H9 (cell line): ENCODE measurements around the gene FAM78B. TPM values are rescaled to one million over a fixed set of nuclear protein-coding genes. Genes with fewer than 3 reads are reported as not detected.

Experiments
- DNase-seq: peaks from one replicate; pipeline ENCODE4 v3.0.0-alpha.2; 2017
- H2AFZ ChIP-seq: one replicate; pipeline ENCODE4 v1.6.1; 2013; ENCODE audit warnings: mild to moderate bottlenecking, low read length, control low read depth, moderate library complexity
- H2AK5ac ChIP-seq: 2 replicates; pipeline ENCODE4 v1.6.1; 2013; ENCODE audit warnings: low read length, control low read depth, mixed read lengths; ENCODE audit not compliant: insufficient read length
- H2BK120ac ChIP-seq: one replicate; pipeline ENCODE4 v1.6.1; 2013; ENCODE audit warnings: low read depth, mild to moderate bottlenecking, low read length, control low read depth, inconsistent platforms; ENCODE audit not compliant: poor library complexity, severe bottlenecking
- H2BK12ac ChIP-seq: 2 replicates; pipeline ENCODE4 v1.6.1; 2013; ENCODE audit warnings: low read length, control low read depth, mixed read lengths, low read depth; ENCODE audit not compliant: insufficient read length
- H2BK15ac ChIP-seq: 2 replicates; pipeline ENCODE4 v1.6.1; 2013; ENCODE audit warnings: low read depth, low read length, control low read depth
- H2BK20ac ChIP-seq: one replicate; pipeline ENCODE4 v1.6.1; 2013; ENCODE audit warnings: low read depth, mild to moderate bottlenecking, low read length, control low read depth, inconsistent platforms; ENCODE audit not compliant: poor library complexity, severe bottlenecking
- H2BK5ac ChIP-seq: 2 replicates; pipeline ENCODE4 v1.6.1; 2013; ENCODE audit warnings: low read length, control low read depth, mixed read lengths; ENCODE audit not compliant: insufficient read length
- H3K14ac ChIP-seq: 2 replicates; pipeline ENCODE4 v1.6.1; 2013; ENCODE audit warnings: low read length, control low read depth; ENCODE audit not compliant: insufficient read depth
- H3K18ac ChIP-seq: 2 replicates; pipeline ENCODE4 v1.6.1; 2013; ENCODE audit warnings: low read depth, mild to moderate bottlenecking, mixed read lengths, low read length, control low read depth; ENCODE audit not compliant: insufficient read length
- H3K23ac ChIP-seq: 2 replicates; pipeline ENCODE4 v1.6.1; 2013; ENCODE audit warnings: low read length, control low read depth, mixed read lengths, low read depth; ENCODE audit not compliant: insufficient read length
- H3K23me2 ChIP-seq: 2 replicates; pipeline ENCODE4 v1.6.1; 2013; ENCODE audit warnings: low read depth, mild to moderate bottlenecking, mixed read lengths, low read length, control low read depth; ENCODE audit not compliant: insufficient read length, poor library complexity, severe bottlenecking
- H3K27ac ChIP-seq: 2 replicates; pipeline ENCODE4 v1.5.1; 2013; ENCODE audit warnings: low read length, control low read depth, mixed read lengths, low read depth; ENCODE audit not compliant: insufficient read length
- H3K27me3 ChIP-seq: 2 replicates; pipeline ENCODE4 v1.6.1; 2013; ENCODE audit warnings: low read length, control low read depth, inconsistent platforms; ENCODE audit not compliant: insufficient read depth
- H3K4ac ChIP-seq: 2 replicates; pipeline ENCODE4 v1.6.1; 2013; ENCODE audit warnings: low read depth, mild to moderate bottlenecking, control low read depth, inconsistent platforms, low read length, moderate library complexity
- H3K4me1 ChIP-seq: 2 replicates; pipeline ENCODE4 v1.6.1; 2013; ENCODE audit warnings: low read length, control low read depth, inconsistent platforms; ENCODE audit not compliant: insufficient read depth
- H3K4me2 ChIP-seq: 2 replicates; pipeline ENCODE4 v1.6.1; 2013; ENCODE audit warnings: low read length, control low read depth, mixed read lengths; ENCODE audit not compliant: insufficient read length, insufficient read depth
- H3K56ac ChIP-seq: 2 replicates; pipeline ENCODE4 v1.6.1; 2013; ENCODE audit warnings: low read depth, mild to moderate bottlenecking, mixed read lengths, low read length, control low read depth; ENCODE audit not compliant: insufficient read length
- H3K79me1 ChIP-seq: 2 replicates; pipeline ENCODE4 v1.6.1; 2013; ENCODE audit warnings: low read depth, mild to moderate bottlenecking, moderate library complexity, low read length, control low read depth, inconsistent platforms; ENCODE audit not compliant: insufficient read depth, poor library complexity, severe bottlenecking
- H3K79me2 ChIP-seq: 2 replicates; pipeline ENCODE4 v1.6.1; 2013; ENCODE audit warnings: low read length, control low read depth, inconsistent platforms; ENCODE audit not compliant: insufficient read depth
- H3K9ac ChIP-seq: 2 replicates; pipeline ENCODE4 v1.6.1; 2013; ENCODE audit warnings: low read length, control low read depth, mixed read lengths; ENCODE audit not compliant: insufficient read length; ENCODE audit errors: extremely low read depth
- H3K9me3 ChIP-seq: one replicate; pipeline ENCODE4 v1.6.1; 2013; ENCODE audit warnings: low read depth, low read length, inconsistent platforms; ENCODE audit not compliant: control insufficient read depth
- H3T11ph ChIP-seq: one replicate; pipeline ENCODE4 v1.6.1; 2013; ENCODE audit warnings: mild to moderate bottlenecking, low read length, control low read depth, inconsistent platforms
- H4K20me1 ChIP-seq: one replicate; pipeline ENCODE4 v1.6.1; 2013; ENCODE audit not compliant: control insufficient read depth, insufficient read length, insufficient read depth
- H4K5ac ChIP-seq: 2 replicates; pipeline ENCODE4 v1.6.1; 2013; ENCODE audit warnings: low read depth, mild to moderate bottlenecking, mixed read lengths, low read length, control low read depth; ENCODE audit not compliant: insufficient read length
- H4K8ac ChIP-seq: replicated peaks from 2 replicates; pipeline ENCODE4 v1.6.1; 2013; ENCODE audit warnings: low read length, control low read depth, mixed read lengths, low read depth; ENCODE audit not compliant: insufficient read length
- H4K91ac ChIP-seq: 2 replicates; pipeline ENCODE4 v1.6.1; 2013; ENCODE audit warnings: low read depth, mild to moderate bottlenecking, moderate library complexity, mixed read lengths, low read length, control low read depth; ENCODE audit not compliant: insufficient read length
- H3K27ac Mint-ChIP-seq, 3 experiments: 2 replicates in 2 of 3; 3 replicates in 1 of 3; pipeline ENCODE4 v1.8.0; 2020 to 2021; ENCODE audit warnings: mixed read lengths in 3 of 3, mild to moderate bottlenecking in 1 of 3, moderate library complexity in 1 of 3
- H3K27me3 Mint-ChIP-seq: 2 replicates; pipeline ENCODE4 v1.8.0; 2021; ENCODE audit warnings: low read depth, mild to moderate bottlenecking, moderate library complexity, mixed read lengths
- H3K36me3 Mint-ChIP-seq, 3 experiments: 2 replicates in 2 of 3; 3 replicates in 1 of 3; pipeline ENCODE4 v1.8.0; 2020 to 2021; ENCODE audit warnings: low read depth in 3 of 3, mixed read lengths in 3 of 3; ENCODE audit not compliant: insufficient read depth in 1 of 3
- H3K4me1 Mint-ChIP-seq, 2 experiments: 2 replicates each; pipeline ENCODE4 v1.8.0; 2020; ENCODE audit warnings: mixed read lengths in 2 of 2
- H3K4me3 Mint-ChIP-seq, 2 experiments: 2 replicates in 1 of 2; 3 replicates in 1 of 2; pipeline ENCODE4 v1.8.0; 2020 to 2021; ENCODE audit warnings: mild to moderate bottlenecking in 2 of 2, mixed read lengths in 2 of 2, moderate library complexity in 1 of 2
- H3K9me3 Mint-ChIP-seq, 2 experiments: 2 replicates in 1 of 2; 3 replicates in 1 of 2; pipeline ENCODE4 v1.8.0; 2020; ENCODE audit warnings: mild to moderate bottlenecking in 2 of 2, mixed read lengths in 2 of 2, moderate library complexity in 1 of 2
- WGBS: extraction: QIAGEN DNeasy Blood & Tissue Kit; methylation state at CpG from one replicate; pipeline ENCODE4 v1.1.7; 2013; ENCODE audit warnings: missing lambda C conversion rate, low lambda C conversion rate, mixed read lengths; ENCODE audit not compliant: insufficient read length; ENCODE audit errors: extremely low coverage; 5-methylcytosine and 5-hydroxymethylcytosine counted together
- total RNA-seq: library from RNA; stranded (reverse); gene quantifications from 2 replicates; pipeline ENCODE4 v1.2.1, GENCODE V29; 2021
- TF ChIP-seq, protein P1 (sequence below): fragments of 200-600 bp; sonication (generic); conservative IDR thresholded peaks from 3 replicates; pipeline ENCODE4 v1.8.0; 2021; ENCODE audit warnings: antibody characterized with exemption, mild to moderate bottlenecking

Gene FAM78B
- total RNA-seq, 1 experiment from 2014 or later: 2.3 TPM

DNA sequence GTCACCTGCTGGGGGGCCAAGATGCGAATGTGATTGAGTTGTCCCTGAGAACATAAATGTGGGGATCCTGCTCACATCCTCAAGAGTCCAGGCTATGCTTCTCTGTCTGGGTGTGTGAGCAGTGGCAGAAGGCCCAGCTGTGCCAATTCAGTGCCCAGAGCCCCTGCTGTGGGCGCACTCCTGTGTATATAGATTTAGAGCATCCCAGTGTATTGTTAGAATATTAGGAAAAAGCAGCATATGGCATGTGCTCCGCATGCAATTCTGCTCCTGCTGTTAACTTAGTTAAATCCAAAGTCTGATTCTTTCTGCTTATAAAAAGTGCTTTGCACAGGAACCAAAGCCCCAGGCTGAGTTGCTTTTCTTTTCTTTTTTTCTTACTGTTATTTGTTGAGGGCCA lies 37.8 kb downstream of the FAM78B start:
- H2BK20ac ChIP-seq: no peak overlapping the region
- no peak overlapping the region for H3K4me2 ChIP-seq
- H2BK120ac ChIP-seq: no peak overlapping the region
- H3K79me1 ChIP-seq: no peaks in the 10 kb centered on the region
- no peak overlapping the region for H3K18ac ChIP-seq
- no peak overlapping the region for H2AFZ ChIP-seq
- H3K23me2 ChIP-seq: no peaks in the 10 kb centered on the region
- no peaks in the 10 kb centered on the region for H3K79me2 ChIP-seq
- no peak overlapping the region for H3K23ac ChIP-seq
- Mint-ChIP-seq H3K27me3 (no peaks in the 10 kb centered on the region), H3K9me3 (0 out of 5 replicates have a peak, but pooled peaks cover 0 to 2% of the 10 kb centered on the region in 2 experiments), H3K4me1 (peaks cover 13 to 14% of the 10 kb centered on the region in 2 experiments), H3K36me3 (no peaks in the 10 kb centered on the region), H3K4me3 (no peak overlapping the region), H3K27ac (no peak overlapping the region)
- H2BK15ac ChIP-seq: no peak overlapping the region
- H3K9me3 ChIP-seq: no peaks in the 10 kb centered on the region
- H2BK12ac ChIP-seq: no peak overlapping the region
- no peak overlapping the region for H3K27ac ChIP-seq
- no peaks in the 10 kb centered on the region; the same call in none of the 2 replicates for H3K4me1 ChIP-seq
- H4K8ac ChIP-seq: no peak overlapping the region
- no peak overlapping the region for H3K4ac ChIP-seq
- H3K14ac ChIP-seq: no peak overlapping the region
- H4K20me1 ChIP-seq: no peaks in the 10 kb centered on the region
- no peak overlapping the region for H2BK5ac ChIP-seq
- no peak overlapping the region for H4K5ac ChIP-seq
- no peak overlapping the region for H2AK5ac ChIP-seq
- no peak for DNase-seq
- TF ChIP-seq, protein P1, sequence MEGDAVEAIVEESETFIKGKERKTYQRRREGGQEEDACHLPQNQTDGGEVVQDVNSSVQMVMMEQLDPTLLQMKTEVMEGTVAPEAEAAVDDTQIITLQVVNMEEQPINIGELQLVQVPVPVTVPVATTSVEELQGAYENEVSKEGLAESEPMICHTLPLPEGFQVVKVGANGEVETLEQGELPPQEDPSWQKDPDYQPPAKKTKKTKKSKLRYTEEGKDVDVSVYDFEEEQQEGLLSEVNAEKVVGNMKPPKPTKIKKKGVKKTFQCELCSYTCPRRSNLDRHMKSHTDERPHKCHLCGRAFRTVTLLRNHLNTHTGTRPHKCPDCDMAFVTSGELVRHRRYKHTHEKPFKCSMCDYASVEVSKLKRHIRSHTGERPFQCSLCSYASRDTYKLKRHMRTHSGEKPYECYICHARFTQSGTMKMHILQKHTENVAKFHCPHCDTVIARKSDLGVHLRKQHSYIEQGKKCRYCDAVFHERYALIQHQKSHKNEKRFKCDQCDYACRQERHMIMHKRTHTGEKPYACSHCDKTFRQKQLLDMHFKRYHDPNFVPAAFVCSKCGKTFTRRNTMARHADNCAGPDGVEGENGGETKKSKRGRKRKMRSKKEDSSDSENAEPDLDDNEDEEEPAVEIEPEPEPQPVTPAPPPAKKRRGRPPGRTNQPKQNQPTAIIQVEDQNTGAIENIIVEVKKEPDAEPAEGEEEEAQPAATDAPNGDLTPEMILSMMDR: no peak
- H3T11ph ChIP-seq: no peak overlapping the region
- WGBS: no CpG with 5 or more reads among the region's 3 CpGs
- H3K56ac ChIP-seq: no peak overlapping the region
- no peaks in the 10 kb centered on the region for H3K27me3 ChIP-seq
- no peak overlapping the region for H4K91ac ChIP-seq
- H3K9ac ChIP-seq: no peak overlapping the region
